ENCODE measurements around the gene MAST3.

MAST3 gene

DNA sequence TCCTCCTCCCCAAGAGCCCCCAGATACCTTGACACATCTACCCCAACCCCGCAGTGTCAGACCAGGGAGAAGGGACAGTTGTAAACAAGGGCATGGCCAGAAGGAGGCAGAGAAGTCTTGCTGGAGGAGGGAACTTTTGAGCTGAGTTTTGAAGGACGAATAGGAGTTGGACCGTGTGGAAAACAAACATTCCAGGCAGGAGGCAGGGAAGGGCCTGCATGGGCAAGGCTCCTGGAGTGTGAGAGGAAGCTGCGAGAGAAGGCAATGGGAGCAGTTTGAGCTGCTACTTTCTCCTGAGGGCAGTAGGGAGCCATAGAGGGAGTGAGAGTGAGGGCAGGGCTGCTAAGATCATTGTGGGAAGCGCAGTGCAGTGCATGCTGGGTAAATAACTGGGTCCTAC, 34.1 kb upstream of the MAST3 start (continued):
- TF ChIP-seq ZNF140 (tag by site-specific recombination; IDR thresholded peaks at IDR 0.05) (no peak), ZNF548 (tag by site-specific recombination; IDR thresholded peaks at IDR 0.05) (no peak), ZNF677 (tag by site-specific recombination; IDR thresholded peaks at IDR 0.05) (no peak), ZBTB17 (tag by site-specific recombination; IDR thresholded peaks at IDR 0.05) (peak; percentile 67; the same call in 1 of the 2 replicates), ZNF202 (tag by site-specific recombination; IDR thresholded peaks at IDR 0.05; ENCODE audit: borderline replicate concordance) (no peak), SP3 (tag by site-specific recombination; IDR thresholded peaks at IDR 0.05) (peak; percentile 31; the same call in 1 of the 2 replicates), REPIN1 (tag by site-specific recombination; IDR thresholded peaks at IDR 0.05; ENCODE audit: low read depth) (no peak), IKZF3 (tag by site-specific recombination; IDR thresholded peaks at IDR 0.05) (peak; percentile 45), ZNF571 (tag by site-specific recombination; IDR thresholded peaks at IDR 0.05) (no peak), OSR2 (tag by site-specific recombination; IDR thresholded peaks at IDR 0.05) (no peak), ZNF335 (tag by site-specific recombination; conservative IDR thresholded peaks at IDR 0.05) (no peak), ZNF785 (tag by site-specific recombination; IDR thresholded peaks at IDR 0.05) (no peak), INSM2 (tag by site-specific recombination; IDR thresholded peaks at IDR 0.05) (no peak)
- TF ChIP-seq, protein P1, sequence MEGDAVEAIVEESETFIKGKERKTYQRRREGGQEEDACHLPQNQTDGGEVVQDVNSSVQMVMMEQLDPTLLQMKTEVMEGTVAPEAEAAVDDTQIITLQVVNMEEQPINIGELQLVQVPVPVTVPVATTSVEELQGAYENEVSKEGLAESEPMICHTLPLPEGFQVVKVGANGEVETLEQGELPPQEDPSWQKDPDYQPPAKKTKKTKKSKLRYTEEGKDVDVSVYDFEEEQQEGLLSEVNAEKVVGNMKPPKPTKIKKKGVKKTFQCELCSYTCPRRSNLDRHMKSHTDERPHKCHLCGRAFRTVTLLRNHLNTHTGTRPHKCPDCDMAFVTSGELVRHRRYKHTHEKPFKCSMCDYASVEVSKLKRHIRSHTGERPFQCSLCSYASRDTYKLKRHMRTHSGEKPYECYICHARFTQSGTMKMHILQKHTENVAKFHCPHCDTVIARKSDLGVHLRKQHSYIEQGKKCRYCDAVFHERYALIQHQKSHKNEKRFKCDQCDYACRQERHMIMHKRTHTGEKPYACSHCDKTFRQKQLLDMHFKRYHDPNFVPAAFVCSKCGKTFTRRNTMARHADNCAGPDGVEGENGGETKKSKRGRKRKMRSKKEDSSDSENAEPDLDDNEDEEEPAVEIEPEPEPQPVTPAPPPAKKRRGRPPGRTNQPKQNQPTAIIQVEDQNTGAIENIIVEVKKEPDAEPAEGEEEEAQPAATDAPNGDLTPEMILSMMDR (tag by site-specific recombination; IDR thresholded peaks at IDR 0.05), result peak; percentile 51; the same call in 1 of the 2 replicates
- TF ChIP-seq, protein P2, sequence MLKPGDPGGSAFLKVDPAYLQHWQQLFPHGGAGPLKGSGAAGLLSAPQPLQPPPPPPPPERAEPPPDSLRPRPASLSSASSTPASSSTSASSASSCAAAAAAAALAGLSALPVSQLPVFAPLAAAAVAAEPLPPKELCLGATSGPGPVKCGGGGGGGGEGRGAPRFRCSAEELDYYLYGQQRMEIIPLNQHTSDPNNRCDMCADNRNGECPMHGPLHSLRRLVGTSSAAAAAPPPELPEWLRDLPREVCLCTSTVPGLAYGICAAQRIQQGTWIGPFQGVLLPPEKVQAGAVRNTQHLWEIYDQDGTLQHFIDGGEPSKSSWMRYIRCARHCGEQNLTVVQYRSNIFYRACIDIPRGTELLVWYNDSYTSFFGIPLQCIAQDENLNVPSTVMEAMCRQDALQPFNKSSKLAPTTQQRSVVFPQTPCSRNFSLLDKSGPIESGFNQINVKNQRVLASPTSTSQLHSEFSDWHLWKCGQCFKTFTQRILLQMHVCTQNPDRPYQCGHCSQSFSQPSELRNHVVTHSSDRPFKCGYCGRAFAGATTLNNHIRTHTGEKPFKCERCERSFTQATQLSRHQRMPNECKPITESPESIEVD (tag by site-specific recombination; IDR thresholded peaks at IDR 0.05), result no peak
- TF ChIP-seq, protein P3, sequence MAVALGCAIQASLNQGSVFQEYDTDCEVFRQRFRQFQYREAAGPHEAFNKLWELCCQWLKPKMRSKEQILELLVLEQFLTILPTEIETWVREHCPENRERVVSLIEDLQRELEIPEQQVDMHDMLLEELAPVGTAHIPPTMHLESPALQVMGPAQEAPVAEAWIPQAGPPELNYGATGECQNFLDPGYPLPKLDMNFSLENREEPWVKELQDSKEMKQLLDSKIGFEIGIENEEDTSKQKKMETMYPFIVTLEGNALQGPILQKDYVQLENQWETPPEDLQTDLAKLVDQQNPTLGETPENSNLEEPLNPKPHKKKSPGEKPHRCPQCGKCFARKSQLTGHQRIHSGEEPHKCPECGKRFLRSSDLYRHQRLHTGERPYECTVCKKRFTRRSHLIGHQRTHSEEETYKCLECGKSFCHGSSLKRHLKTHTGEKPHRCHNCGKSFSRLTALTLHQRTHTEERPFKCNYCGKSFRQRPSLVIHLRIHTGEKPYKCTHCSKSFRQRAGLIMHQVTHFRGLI (tag by site-specific recombination; IDR thresholded peaks at IDR 0.05), result no peak

DNA sequence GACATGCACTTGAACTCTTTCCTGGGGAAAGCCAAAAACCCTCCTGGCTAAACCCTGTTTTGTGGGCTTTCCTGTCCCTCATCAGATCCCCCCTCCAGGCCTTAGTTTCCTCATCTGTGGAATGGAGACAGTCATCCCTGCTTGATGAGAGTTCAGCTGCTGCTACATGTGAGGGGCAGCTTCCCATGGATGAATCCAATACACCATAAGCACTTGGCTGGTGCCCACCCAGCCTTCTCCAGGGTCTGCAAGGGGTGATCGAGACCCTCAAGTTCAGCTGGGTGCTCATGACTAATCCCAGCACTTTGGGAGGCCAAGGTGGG, 32.4 kb upstream of the MAST3 start:
- no peak overlapping the region for H3K4me3 ChIP-seq (ENCODE audit: low read depth, low read length)
- H3K9me3 ChIP-seq (ENCODE audit: control insufficient read depth, insufficient read depth, low read depth, low read length), result no peaks in the 10 kb centered on the region
- H3K27ac ChIP-seq (ENCODE audit: extremely low read depth, low read depth, low read length), result no peak overlapping the region
- ChIA-PET POLR2A (interaction anchor here (0.6 kb wide), 1 partner anchor 34 kb away, joined by 3 read pairs; no protein-coding TSS in a partner anchor), CTCF (interaction anchor here (0.6 to 1.2 kb wide), 4 partner anchors 58 to 188 kb away, joined by 3 to 4 read pairs (median 3); no protein-coding TSS in a partner anchor)
- no peaks in the 10 kb centered on the region for H3K36me3 ChIP-seq (ENCODE audit: control insufficient read depth in 2 of 2, insufficient read depth in 1 of 2, low read length in 2 of 2)
- no peaks in the 10 kb centered on the region for H3K4me1 ChIP-seq (ENCODE audit: control insufficient read depth, insufficient read depth, low read length)
- no peak for TF ChIP-seq ZNF133 (tag by site-specific recombination; IDR thresholded peaks at IDR 0.05)
- TF ChIP-seq, protein P4, sequence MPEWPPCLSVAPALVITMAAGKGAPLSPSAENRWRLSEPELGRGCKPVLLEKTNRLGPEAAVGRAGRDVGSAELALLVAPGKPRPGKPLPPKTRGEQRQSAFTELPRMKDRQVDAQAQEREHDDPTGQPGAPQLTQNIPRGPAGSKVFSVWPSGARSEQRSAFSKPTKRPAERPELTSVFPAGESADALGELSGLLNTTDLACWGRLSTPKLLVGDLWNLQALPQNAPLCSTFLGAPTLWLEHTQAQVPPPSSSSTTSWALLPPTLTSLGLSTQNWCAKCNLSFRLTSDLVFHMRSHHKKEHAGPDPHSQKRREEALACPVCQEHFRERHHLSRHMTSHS (tag by site-specific recombination; IDR thresholded peaks at IDR 0.05), result no peak
- no peak for TF ChIP-seq ZNF350 (tag by site-specific recombination; IDR thresholded peaks at IDR 0.05)
- no peak for TF ChIP-seq ZNF791 (tag by site-specific recombination; IDR thresholded peaks at IDR 0.05)
- TF ChIP-seq, protein P5, sequence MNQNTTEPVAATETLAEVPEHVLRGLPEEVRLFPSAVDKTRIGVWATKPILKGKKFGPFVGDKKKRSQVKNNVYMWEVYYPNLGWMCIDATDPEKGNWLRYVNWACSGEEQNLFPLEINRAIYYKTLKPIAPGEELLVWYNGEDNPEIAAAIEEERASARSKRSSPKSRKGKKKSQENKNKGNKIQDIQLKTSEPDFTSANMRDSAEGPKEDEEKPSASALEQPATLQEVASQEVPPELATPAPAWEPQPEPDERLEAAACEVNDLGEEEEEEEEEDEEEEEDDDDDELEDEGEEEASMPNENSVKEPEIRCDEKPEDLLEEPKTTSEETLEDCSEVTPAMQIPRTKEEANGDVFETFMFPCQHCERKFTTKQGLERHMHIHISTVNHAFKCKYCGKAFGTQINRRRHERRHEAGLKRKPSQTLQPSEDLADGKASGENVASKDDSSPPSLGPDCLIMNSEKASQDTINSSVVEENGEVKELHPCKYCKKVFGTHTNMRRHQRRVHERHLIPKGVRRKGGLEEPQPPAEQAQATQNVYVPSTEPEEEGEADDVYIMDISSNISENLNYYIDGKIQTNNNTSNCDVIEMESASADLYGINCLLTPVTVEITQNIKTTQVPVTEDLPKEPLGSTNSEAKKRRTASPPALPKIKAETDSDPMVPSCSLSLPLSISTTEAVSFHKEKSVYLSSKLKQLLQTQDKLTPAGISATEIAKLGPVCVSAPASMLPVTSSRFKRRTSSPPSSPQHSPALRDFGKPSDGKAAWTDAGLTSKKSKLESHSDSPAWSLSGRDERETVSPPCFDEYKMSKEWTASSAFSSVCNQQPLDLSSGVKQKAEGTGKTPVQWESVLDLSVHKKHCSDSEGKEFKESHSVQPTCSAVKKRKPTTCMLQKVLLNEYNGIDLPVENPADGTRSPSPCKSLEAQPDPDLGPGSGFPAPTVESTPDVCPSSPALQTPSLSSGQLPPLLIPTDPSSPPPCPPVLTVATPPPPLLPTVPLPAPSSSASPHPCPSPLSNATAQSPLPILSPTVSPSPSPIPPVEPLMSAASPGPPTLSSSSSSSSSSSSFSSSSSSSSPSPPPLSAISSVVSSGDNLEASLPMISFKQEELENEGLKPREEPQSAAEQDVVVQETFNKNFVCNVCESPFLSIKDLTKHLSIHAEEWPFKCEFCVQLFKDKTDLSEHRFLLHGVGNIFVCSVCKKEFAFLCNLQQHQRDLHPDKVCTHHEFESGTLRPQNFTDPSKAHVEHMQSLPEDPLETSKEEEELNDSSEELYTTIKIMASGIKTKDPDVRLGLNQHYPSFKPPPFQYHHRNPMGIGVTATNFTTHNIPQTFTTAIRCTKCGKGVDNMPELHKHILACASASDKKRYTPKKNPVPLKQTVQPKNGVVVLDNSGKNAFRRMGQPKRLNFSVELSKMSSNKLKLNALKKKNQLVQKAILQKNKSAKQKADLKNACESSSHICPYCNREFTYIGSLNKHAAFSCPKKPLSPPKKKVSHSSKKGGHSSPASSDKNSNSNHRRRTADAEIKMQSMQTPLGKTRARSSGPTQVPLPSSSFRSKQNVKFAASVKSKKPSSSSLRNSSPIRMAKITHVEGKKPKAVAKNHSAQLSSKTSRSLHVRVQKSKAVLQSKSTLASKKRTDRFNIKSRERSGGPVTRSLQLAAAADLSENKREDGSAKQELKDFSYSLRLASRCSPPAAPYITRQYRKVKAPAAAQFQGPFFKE (tag by site-specific recombination; IDR thresholded peaks at IDR 0.05; ENCODE audit: borderline replicate concordance), result no peak
- no peak for TF ChIP-seq ZNF768 (tag by site-specific recombination; IDR thresholded peaks at IDR 0.05)
- no peak for TF ChIP-seq ZBTB44 (tag by site-specific recombination; IDR thresholded peaks at IDR 0.05)

All from HEK293 (cell line).